Measurements from ENCODE around the gene MANF.

MANF gene

DNA sequence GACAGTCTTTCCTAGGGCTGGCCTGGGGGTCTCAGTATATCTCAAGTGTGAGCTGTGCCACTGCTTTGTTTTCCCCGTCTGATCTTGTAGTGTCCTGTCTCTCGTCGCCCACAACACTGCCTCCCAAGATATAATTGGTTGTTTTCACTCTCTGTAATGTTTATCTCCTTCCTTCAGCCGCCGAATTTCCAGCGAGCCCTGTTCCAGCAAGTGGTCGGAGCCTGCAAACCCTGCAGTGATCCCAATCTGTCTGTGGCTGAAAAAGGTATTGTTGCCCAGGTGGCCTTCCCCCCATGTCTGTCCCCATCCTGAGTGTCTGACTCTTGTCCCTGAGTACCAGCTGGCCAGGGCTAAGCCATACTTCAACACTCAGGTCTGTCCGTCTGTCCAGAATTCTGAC is 9.5 kb upstream of the MANF start:
- TF ChIP-seq, protein P1, sequence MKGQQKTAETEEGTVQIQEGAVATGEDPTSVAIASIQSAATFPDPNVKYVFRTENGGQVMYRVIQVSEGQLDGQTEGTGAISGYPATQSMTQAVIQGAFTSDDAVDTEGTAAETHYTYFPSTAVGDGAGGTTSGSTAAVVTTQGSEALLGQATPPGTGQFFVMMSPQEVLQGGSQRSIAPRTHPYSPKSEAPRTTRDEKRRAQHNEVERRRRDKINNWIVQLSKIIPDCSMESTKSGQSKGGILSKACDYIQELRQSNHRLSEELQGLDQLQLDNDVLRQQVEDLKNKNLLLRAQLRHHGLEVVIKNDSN (IDR thresholded peaks at IDR 0.05) = no peak
- no peak for TF ChIP-seq FOXM1 (IDR thresholded peaks at IDR 0.05; ENCODE audit: borderline replicate concordance, low read depth)

DNA sequence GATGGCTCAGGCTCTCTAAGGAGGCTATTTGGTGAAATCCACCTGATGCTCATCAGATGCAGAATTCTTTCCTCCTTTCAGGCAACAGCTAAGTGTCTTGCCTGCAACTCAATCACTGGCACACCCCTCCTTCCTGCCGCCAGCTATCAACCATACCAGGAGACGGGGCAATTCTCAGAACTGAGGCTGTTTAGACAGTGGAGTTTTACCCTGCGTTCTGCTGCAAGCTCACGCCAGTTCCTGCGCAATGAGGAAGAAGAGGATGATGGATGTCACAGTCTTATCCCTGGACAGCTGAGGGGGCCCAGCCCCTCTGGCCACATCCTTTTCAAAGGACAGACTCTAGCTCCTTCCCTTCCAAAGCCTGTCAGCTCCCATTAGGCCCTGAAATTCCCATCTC is 7.0 kb upstream of the MANF start:
- TF ChIP-seq CREB1 (IDR thresholded peaks at IDR 0.05; ENCODE audit: low read depth) (no peak), FOXM1 (IDR thresholded peaks at IDR 0.05; ENCODE audit: borderline replicate concordance, low read depth) (no peak), TAF1 (IDR thresholded peaks at IDR 0.05; ENCODE audit: low read depth) (no peak), NFIC (IDR thresholded peaks at IDR 0.05) (no peak), TEAD4 (IDR thresholded peaks at IDR 0.05) (no peak), CEBPB (IDR thresholded peaks at IDR 0.05) (no peak), RAD21 (IDR thresholded peaks at IDR 0.05; ENCODE audit: low read depth) (no peak), TCF12 (IDR thresholded peaks at IDR 0.05; ENCODE audit: low read depth) (no peak), ZBTB7A (IDR thresholded peaks at IDR 0.05; ENCODE audit: low read depth) (no peak), YY1 (IDR thresholded peaks at IDR 0.05; ENCODE audit: low read depth) (no peak), EP300 (IDR thresholded peaks at IDR 0.05; ENCODE audit: borderline replicate concordance) (no peak), EGR1 (IDR thresholded peaks at IDR 0.05) (no peak)
- TF ChIP-seq, protein P2, sequence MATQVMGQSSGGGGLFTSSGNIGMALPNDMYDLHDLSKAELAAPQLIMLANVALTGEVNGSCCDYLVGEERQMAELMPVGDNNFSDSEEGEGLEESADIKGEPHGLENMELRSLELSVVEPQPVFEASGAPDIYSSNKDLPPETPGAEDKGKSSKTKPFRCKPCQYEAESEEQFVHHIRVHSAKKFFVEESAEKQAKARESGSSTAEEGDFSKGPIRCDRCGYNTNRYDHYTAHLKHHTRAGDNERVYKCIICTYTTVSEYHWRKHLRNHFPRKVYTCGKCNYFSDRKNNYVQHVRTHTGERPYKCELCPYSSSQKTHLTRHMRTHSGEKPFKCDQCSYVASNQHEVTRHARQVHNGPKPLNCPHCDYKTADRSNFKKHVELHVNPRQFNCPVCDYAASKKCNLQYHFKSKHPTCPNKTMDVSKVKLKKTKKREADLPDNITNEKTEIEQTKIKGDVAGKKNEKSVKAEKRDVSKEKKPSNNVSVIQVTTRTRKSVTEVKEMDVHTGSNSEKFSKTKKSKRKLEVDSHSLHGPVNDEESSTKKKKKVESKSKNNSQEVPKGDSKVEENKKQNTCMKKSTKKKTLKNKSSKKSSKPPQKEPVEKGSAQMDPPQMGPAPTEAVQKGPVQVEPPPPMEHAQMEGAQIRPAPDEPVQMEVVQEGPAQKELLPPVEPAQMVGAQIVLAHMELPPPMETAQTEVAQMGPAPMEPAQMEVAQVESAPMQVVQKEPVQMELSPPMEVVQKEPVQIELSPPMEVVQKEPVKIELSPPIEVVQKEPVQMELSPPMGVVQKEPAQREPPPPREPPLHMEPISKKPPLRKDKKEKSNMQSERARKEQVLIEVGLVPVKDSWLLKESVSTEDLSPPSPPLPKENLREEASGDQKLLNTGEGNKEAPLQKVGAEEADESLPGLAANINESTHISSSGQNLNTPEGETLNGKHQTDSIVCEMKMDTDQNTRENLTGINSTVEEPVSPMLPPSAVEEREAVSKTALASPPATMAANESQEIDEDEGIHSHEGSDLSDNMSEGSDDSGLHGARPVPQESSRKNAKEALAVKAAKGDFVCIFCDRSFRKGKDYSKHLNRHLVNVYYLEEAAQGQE (IDR thresholded peaks at IDR 0.05; ENCODE audit: low read depth) = no peak
- TF ChIP-seq, protein P3, sequence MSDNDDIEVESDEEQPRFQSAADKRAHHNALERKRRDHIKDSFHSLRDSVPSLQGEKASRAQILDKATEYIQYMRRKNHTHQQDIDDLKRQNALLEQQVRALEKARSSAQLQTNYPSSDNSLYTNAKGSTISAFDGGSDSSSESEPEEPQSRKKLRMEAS (IDR thresholded peaks at IDR 0.05) = no peak
- TF ChIP-seq, protein P1 (IDR thresholded peaks at IDR 0.05) = no peak

DNA sequence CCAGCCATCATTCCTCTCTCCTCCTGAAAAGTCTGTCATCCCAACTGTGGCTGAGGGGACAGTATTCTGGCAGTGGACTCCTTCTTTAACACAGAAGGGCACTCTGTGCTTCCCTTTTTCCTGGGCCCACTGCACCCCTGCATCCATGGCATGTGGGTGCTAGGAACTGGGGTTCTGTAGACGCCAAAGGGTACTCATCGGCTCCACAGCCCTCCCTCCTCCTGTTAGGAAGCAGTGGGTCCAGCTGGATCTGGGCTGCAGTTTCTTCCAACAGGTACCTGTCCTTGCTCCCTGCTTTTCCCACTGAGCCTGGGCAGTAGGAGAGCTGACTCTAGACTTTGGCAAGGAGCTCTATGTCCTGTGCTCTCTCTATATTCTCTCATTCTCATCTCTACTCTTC is 6.4 kb upstream of the MANF start:
- TF ChIP-seq TEAD4 (IDR thresholded peaks at IDR 0.05) (no peak), NFIC (IDR thresholded peaks at IDR 0.05) (no peak), ZBTB7A (IDR thresholded peaks at IDR 0.05; ENCODE audit: low read depth) (no peak), RAD21 (IDR thresholded peaks at IDR 0.05; ENCODE audit: low read depth) (no peak), CREB1 (IDR thresholded peaks at IDR 0.05; ENCODE audit: low read depth) (no peak), EGR1 (IDR thresholded peaks at IDR 0.05) (no peak), FOXM1 (IDR thresholded peaks at IDR 0.05; ENCODE audit: borderline replicate concordance, low read depth) (no peak), CEBPB (IDR thresholded peaks at IDR 0.05) (no peak), YY1 (IDR thresholded peaks at IDR 0.05; ENCODE audit: low read depth) (no peak), TAF1 (IDR thresholded peaks at IDR 0.05; ENCODE audit: low read depth) (no peak)
- TF ChIP-seq, protein P2 (IDR thresholded peaks at IDR 0.05; ENCODE audit: low read depth) = no peak
- TF ChIP-seq, protein P3 (IDR thresholded peaks at IDR 0.05) = no peak

DNA sequence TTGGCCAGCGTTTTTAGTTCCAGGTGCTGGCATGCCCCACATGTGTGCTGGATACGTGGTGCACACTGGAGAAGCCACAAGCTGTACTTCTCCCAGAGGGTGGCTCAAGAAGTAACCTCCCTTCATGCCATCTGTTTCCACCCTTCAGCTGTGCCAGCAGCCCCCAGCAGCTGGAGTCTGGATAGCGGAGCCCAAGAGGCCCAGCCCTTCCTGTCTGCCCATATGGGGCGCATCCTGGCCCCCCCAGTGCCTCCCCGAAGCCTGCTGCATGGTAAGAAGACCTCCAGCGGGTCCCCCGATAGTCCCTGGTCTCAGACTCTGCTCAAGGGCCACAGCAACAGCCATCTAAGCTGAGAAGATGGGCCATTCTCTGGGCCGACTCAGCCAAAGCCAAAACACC is 5.8 kb upstream of the MANF start:
- TF ChIP-seq, protein P2 (IDR thresholded peaks at IDR 0.05; ENCODE audit: low read depth) = no peak
- no peak for TF ChIP-seq NFIC (IDR thresholded peaks at IDR 0.05)
- no peak for TF ChIP-seq TAF1 (IDR thresholded peaks at IDR 0.05; ENCODE audit: low read depth)
- no peak for TF ChIP-seq TCF12 (IDR thresholded peaks at IDR 0.05; ENCODE audit: low read depth)
- TF ChIP-seq ZBTB7A (IDR thresholded peaks at IDR 0.05; ENCODE audit: low read depth) = no peak
- TF ChIP-seq CREB1 (IDR thresholded peaks at IDR 0.05; ENCODE audit: low read depth) = no peak
- TF ChIP-seq, protein P1 (IDR thresholded peaks at IDR 0.05) = no peak
- no peak for TF ChIP-seq EGR1 (IDR thresholded peaks at IDR 0.05)
- TF ChIP-seq EP300 (IDR thresholded peaks at IDR 0.05; ENCODE audit: borderline replicate concordance) = no peak
- TF ChIP-seq, protein P3 (IDR thresholded peaks at IDR 0.05) = no peak
- TF ChIP-seq TEAD4 (IDR thresholded peaks at IDR 0.05) = no peak
- no peak for TF ChIP-seq FOXM1 (IDR thresholded peaks at IDR 0.05; ENCODE audit: borderline replicate concordance, low read depth)
- TF ChIP-seq RAD21 (IDR thresholded peaks at IDR 0.05; ENCODE audit: low read depth) = no peak
- TF ChIP-seq YY1 (IDR thresholded peaks at IDR 0.05; ENCODE audit: low read depth) = no peak

Measured in Ishikawa (cell line).